Mononuclear cell (primary cell): ENCODE data around the gene ARMS2. TPM values are rescaled to one million over a fixed set of nuclear protein-coding genes. Genes with fewer than 3 reads are reported as not detected.

ENCODE experiments used
- H3K27me3 ChIP-seq: 2 replicates; pipeline ENCODE4 v1.6.0; 2011; ENCODE audit warnings: low read length, control low read depth; ENCODE audit not compliant: insufficient read depth
- H3K4me1 ChIP-seq: 2 replicates; pipeline ENCODE4 v1.5.1; 2011; ENCODE audit warnings: mild to moderate bottlenecking, low read length, control low read depth; ENCODE audit not compliant: insufficient read depth
- H3K4me3 ChIP-seq: 2 replicates; pipeline ENCODE4 v1.5.1; 2011; ENCODE audit warnings: mild to moderate bottlenecking, low read length, moderate library complexity
- H3K9me3 ChIP-seq: 2 replicates; pipeline ENCODE4 v1.5.1; 2011; ENCODE audit warnings: low read depth, mild to moderate bottlenecking, control low read depth, low read length
- total RNA-seq: library from RNA; depleted of rRNA; stranded (reverse); fragments of >200 nt; gene quantifications from one replicate; pipeline ENCODE4 v1.2.3, GENCODE V29; 2012

The ARMS2 gene
- total RNA-seq, 1 donor: not detected

- H3K27me3 ChIP-seq: peaks cover 12% of the 10 kb centered on the region
- no peak overlapping the region for H3K4me3 ChIP-seq
- no peaks in the 10 kb centered on the region for H3K9me3 ChIP-seq
- H3K4me1 ChIP-seq: peaks cover 17% of the 10 kb centered on the region
Observed at GRCh38 chr10:122474131-122474818, 19.8 kb downstream of the ARMS2 start.

DNA sequence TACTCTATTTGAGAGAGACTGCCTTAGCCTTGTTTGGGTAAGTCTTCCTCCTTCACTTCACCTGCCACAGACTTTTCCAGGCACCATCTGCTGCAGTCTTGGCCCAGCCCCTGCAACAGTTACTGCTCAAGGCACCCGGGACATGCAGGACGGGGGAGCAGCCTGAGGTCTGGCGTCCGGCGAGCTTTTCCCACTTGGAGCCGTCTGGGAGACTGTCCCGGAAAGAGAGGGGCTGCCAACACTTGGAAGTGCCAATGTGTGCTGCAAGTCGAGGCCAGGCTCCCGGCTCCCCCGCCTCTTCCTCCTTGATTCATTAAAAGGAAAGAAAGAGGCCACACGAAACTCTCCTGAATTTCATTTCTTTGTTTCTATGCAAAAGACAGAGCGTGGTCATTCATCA is 20.6 kb downstream of the ARMS2 start:
- no peak overlapping the region for H3K4me3 ChIP-seq
- H3K9me3 ChIP-seq: no peaks in the 10 kb centered on the region
- peaks cover 12% of the 10 kb centered on the region for H3K27me3 ChIP-seq
- peaks cover 9% of the 10 kb centered on the region for H3K4me1 ChIP-seq

DNA sequence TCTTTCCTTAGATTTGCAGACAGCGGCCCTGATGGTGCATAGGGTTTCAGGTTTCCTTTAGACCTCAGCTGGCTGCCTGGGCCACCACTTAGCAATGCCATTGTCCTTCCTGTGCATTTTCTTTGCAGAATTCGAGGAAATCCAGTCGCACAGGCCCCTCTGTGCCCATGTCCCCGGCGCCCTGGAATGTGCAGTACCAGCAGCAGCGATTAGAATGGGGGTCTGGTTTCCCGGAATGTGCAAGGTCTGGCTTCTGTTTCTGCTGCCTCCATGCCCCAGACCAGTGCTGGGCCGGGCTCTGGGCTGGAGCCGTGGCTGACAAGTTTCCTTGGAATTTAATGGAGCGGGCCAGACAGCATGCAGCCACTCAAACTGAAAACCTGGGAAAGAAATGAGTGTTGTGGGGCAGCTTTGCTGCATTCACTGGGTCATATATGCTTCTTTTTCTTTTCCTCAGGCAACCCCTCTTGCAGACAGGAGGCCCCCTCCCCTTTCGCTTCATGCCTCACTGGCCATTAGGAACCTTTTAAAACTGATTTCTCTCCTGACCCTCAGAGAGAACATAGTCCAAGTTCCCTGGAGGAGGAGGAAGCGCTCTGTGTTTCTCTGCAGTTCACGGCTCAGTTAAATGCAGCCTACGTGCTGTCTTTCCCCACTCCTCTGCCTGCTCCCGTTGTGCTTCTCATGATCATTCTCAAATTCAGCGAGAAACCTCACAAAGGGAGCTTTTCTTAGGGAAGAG is 21.3 kb downstream of the ARMS2 start:
- Histone ChIP-seq H3K4me1 (peaks cover 7% of the 10 kb centered on the region), H3K27me3 (peaks cover 12% of the 10 kb centered on the region), H3K9me3 (no peaks in the 10 kb centered on the region), H3K4me3 (no peak overlapping the region)

DNA sequence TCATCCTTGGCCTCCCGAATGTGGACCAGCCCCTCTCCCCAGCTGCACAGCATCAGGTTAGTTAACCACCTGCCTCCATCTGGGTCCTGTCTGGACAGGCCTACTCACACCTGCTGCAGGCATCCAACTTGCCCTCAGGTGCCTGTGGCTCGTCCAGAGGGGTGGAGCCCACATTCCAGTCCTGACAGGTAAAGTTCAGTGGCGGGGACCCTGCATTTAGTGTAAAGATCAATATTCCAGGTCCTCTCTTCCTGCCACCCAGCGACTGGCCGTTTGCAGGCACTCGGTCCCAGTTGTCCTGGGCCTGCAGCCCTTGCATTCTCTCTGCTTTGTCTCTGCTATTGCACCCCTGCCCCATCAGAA is 21.9 kb downstream of the ARMS2 start:
- Histone ChIP-seq H3K4me1 (peaks cover 7% of the 10 kb centered on the region), H3K4me3 (no peak overlapping the region), H3K27me3 (peaks cover 12% of the 10 kb centered on the region), H3K9me3 (no peaks in the 10 kb centered on the region)

- H3K4me1 ChIP-seq: peaks cover 7% of the 10 kb centered on the region
- H3K27me3 ChIP-seq: peaks cover 9% of the 10 kb centered on the region
- H3K4me3 ChIP-seq: no peak overlapping the region
- no peaks in the 10 kb centered on the region for H3K9me3 ChIP-seq
Observed at GRCh38 chr10:122477436-122477835, 23.0 kb downstream of the ARMS2 start.

DNA sequence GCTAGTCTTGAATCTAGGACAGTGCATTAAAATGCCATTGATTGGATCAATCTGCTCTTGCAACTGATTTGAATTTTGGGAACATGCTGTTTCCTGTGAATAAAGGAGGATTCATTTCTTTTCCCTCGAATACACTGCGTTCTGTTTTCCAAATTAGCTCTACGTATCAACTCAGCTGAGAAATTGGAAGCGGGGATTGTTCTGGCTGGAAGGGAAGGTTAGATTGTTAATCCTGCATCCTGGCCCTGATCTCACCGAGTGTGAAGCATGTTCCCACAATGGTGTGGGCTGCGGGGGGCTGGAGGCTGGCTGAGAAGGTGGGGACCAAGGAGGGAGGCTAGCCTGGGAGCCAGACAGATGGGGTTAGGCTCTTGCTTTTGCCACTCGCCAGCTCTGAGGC is 24.5 kb downstream of the ARMS2 start:
- peaks cover 3% of the 10 kb centered on the region for H3K27me3 ChIP-seq
- no peaks in the 10 kb centered on the region for H3K9me3 ChIP-seq

DNA sequence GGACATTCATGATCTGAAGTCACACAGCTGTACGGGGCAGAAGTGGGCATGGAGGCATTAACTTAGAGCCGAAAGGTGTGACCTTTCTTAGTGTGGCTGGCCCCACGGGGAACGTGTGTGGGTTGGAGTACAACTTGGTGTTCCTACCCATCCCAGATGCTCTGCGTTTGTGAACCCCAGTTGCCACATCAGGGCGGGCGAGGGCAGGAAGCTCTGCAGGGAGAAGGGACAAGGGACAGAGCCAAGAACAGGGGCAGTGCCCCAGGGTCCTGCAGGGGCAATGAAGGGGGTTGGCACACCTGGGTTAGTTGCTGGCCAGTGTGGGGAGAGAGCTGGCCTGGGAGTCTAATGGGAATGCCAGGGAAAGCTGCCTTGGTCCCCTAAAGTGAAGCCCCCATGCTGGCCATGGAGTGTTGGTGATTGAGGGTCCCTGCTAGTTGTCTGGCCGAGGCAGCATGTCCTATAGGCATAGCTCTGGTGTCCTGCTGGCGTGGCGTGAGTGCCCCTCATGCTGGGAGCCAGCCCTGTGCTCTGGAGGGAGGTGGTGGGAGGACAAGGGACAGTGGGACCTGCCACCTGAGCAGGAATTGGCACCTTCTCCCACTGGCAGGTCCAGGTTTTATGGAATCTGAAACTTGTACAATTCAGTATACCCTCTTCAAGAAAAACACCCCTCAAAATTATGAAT is 25.8 kb downstream of the ARMS2 start:
- H3K27me3 ChIP-seq: peaks cover 3% of the 10 kb centered on the region
- no peaks in the 10 kb centered on the region for H3K4me1 ChIP-seq
- no peak overlapping the region for H3K4me3 ChIP-seq
- no peaks in the 10 kb centered on the region for H3K9me3 ChIP-seq

More for the DNA sequence above, 24.5 kb downstream of the ARMS2 start:
- H3K4me1 ChIP-seq: peaks cover 5% of the 10 kb centered on the region
- H3K4me3 ChIP-seq: no peak overlapping the region

DNA sequence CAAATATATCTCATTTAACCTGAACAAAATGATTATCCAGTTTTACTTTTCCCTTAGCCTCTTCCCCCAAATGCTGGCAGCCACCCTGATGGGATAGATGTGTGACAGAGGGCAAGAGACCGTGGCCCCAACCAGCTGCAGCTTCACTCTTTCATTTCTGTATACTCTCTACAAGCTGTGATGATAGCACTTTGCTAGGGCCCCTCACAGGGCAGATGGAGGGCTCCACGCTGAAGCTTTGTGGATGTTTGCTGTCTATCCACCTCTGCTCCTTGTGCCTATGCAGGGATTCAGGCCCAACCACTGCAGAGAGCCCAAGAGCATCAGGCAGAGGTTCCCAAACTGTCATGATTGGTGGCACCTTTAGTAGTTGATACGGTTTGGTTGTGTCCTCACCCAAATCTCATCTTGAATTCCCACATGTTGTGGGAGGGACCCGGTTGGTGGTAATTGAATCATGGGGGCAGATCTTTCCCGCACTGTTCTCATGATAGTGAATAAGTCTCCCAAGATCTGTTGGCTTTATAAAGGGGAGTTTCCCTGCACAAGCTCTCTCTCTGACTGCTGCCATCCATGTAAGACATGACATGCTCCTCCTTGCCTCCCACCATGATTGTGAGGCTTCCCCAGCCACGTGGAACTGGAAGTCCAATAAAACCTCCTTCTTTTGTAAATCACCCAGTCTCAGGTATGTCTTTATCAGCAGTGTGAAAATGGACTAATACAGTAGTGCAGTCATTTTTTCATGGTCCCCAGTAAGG is 27.0 kb downstream of the ARMS2 start:
- Histone ChIP-seq H3K27me3 (peaks cover 3% of the 10 kb centered on the region), H3K9me3 (no peaks in the 10 kb centered on the region), H3K4me3 (no peak overlapping the region), H3K4me1 (peaks cover 3% of the 10 kb centered on the region)

- Histone ChIP-seq H3K4me3 (no peak overlapping the region), H3K27me3 (peaks cover 3% of the 10 kb centered on the region), H3K4me1 (peaks cover 3% of the 10 kb centered on the region), H3K9me3 (no peaks in the 10 kb centered on the region)
Observed at GRCh38 chr10:122484276-122485060, 30.0 kb downstream of the ARMS2 start.

DNA sequence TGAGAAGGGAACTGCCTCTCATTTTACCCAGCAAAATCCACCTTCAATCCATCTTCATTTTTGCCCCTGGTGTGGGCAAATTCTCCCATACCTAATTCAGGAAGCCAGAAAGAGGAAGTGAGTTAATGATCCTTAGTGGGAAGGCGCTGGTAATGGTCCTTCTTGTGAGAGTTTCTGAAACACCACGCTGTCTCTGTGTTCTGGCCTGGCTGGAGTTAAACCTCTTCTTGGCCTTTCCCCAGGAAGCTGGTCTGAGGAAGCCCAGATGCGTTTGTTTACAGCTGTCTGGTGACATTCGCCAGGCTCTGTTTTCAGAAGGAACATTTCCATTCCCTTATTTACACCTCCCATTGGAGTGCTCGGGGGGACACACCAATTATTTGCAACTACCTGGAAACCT is 31.2 kb downstream of the ARMS2 start:
- Histone ChIP-seq H3K27me3 (peaks cover 3% of the 10 kb centered on the region), H3K4me1 (peaks cover 3% of the 10 kb centered on the region), H3K4me3 (no peak overlapping the region), H3K9me3 (no peaks in the 10 kb centered on the region)

DNA sequence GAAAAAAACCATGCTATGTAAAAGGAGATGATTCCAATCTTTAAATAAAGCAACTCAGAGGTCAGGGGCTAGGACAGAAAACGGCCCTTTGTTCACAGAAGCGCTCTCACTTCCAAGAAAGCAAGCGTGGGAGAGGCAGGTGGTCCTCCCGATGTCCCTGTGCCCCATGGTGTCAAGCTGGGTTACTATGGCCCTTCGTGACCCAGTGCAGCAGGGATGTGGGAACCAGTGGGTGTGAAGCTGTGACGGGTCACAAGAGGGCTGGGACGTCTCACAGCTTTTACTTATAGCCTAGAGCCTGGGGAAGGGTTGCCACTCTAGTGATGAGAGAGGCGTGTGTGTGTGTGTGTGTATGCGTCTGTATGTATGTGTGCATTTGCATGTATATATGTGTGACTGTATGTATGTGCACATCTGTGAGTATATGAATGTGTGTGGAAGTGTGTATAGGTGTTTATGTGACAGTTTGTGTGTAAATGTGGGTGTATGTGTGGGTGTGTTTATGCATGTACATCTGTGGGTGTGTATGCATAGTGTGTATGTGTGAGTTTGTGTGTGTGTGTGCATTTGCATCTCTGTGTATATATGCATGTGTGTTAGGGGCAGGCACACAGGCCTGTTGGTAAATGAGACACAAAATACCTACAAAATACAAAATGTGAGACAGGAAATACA is 32.1 kb downstream of the ARMS2 start:
- Histone ChIP-seq H3K4me1 (peaks cover 3% of the 10 kb centered on the region), H3K9me3 (no peaks in the 10 kb centered on the region), H3K27me3 (peaks cover 3% of the 10 kb centered on the region), H3K4me3 (no peak overlapping the region)

GRCh38 chr10:122487174-122487765 is 32.8 kb downstream of the ARMS2 start:
- no peak overlapping the region for H3K4me3 ChIP-seq
- no peaks in the 10 kb centered on the region for H3K9me3 ChIP-seq

GRCh38 chr10:122490268-122490667 is 35.8 kb downstream of the ARMS2 start:
- H3K4me1 ChIP-seq: peaks cover 3% of the 10 kb centered on the region
- no peak overlapping the region for H3K4me3 ChIP-seq
- H3K27me3 ChIP-seq: no peaks in the 10 kb centered on the region
- H3K9me3 ChIP-seq: no peaks in the 10 kb centered on the region

More at GRCh38 chr10:122487174-122487765, 32.8 kb downstream of the ARMS2 start:
- Histone ChIP-seq H3K4me1 (peaks cover 3% of the 10 kb centered on the region), H3K27me3 (peaks cover 2% of the 10 kb centered on the region)
